NCI-H510A (cell line): Measurements from ENCODE around the gene PRKCZ.
"Not testable (repeated sequence)": the region's sequence is repeated elsewhere in the genome, so short reads cannot be mapped to it uniquely, and the experiment has no call there.

Source experiments
- DNase-seq: peaks from one replicate; lab custom pipeline; 2025; lab: John Stamatoyannopoulos, UW

PRKCZ gene

DNA sequence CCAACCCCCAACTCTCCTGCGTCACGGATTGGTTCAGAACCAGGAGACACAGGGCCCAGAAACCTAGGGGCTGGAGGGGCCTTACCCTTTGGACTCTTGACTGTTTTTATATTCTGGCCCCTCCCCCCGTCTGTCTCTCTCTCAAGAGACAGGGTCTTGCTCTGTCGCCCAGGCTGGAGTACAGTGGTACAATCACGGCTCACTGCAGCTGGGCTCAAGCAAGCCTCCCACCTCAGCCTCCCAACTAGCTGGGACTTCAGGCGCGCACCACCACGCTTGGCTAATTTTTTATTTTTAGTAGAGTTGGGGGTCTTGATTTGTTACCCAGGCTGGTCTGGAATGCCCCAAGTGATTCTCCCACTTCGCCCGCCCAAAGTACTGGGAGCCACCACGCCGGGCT, 52.5 kb downstream of the PRKCZ start:
- DNase-seq: no peak

- DNase-seq: no peak
Measured at GRCh38 chr1:2103266-2103900, 53.2 kb downstream of the PRKCZ start.

GRCh38 chr1:2103901-2104590, 53.8 kb downstream of the PRKCZ start:
- DNase-seq: no peak

DNA sequence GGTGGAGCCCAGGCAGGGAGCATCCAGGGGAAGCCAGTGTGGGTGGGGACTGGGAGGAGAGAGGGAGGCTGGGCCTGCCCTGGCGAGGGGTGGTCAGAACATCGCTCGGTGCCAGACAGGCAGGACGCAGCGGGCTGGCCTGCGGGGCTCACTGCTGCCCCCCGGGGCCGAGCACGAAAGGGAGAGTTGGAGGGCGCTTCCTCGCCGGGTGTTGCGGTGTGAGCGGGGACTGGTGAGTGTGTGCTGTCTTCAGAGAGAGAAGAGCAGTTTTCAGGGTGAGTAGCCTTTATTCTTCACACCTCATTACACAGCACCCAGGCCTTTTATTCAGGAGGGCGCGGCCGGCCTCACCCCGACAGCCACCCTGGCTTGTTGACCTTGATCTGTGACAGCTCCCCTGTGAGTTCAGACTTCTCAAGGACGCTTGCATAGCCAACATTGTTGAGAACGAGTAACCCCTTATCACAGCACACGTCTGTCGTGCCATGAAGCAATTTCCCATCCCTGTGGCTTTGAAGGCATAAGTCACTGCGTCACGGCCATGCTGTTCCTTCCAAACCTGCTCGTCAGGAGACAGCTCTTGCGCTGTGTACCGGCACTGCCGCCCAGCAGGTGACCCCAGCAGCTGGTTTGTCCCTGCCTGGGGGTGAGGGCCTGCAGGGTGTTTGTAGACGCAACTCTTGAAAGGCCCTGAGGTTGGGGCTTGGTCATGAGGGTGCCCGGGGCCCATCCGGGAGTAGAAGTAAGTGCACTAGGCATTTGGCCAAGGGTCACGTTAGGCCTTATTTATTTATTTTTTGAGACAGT, 54.6 kb downstream of the PRKCZ start:
- DNase-seq: peak; percentile 84

DNA sequence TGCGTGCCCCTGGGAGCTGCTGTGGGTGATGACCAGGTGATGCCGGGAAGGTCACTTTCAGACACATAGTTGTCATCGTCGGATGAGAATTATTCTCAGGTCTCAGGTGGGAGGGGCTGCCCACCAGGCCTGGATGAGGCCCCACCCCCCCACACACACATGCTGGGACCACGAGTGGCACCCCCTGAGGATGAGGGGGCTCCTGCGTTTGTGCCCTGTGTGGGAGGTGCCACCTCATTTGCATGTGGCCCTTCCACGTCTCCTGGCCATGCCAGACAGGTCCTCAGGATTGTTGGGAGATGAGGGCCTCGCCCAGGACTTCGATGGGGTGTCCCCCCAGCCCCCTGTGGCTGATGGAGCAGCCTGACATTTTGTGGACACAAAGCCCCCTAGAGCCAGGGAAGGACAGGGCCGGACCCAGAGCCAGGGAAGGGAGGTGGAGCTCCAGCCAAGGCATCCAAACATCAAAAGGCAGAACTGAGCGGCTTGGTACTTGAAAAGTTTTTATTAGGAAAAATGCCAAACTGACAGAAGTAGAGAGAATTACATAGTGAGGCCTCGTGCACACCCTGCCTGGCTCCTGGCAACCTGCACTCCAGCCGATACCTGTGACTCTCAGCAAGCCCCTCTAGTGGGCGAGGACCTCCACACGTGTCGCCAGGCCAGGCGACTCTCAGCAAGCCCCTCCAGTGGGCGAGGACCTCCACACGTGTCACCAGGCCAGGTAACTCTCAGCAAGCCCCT, 55.7 kb downstream of the PRKCZ start:
- DNase-seq: no peak

- no peak for DNase-seq
Measured at GRCh38 chr1:2106659-2107405, 56.6 kb downstream of the PRKCZ start.

DNA sequence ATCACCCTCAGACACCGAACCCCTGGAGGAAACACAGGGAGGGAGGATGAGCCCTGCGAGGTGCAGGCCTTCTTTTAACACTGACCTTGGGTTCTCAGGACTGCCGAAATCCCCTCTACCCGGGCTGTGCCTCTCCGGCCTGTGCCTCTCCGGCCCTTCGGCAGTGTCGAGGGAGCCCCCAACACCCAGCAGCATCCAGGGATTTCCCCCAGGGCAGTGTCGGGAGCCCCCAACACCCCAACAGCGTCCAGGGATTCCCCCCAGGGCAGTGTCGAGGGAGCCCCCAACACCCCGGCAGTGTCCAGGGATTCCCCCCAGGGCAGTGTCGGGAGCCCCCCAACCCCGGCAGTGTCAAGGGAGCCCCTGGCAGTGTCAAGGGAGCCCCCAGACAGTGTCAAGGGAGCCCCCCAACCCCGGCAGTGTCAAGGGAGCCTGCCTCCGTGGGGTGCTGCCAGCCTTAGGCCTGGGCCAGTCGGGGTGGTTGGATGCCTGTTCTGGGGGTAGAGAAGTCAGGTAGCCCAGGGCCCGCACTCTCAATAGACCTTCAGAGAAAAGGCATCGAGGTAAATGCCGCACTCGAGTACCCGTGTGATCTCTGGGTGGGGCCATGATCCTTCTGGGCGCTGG, 57.5 kb downstream of the PRKCZ start:
- no peak for DNase-seq

DNA sequence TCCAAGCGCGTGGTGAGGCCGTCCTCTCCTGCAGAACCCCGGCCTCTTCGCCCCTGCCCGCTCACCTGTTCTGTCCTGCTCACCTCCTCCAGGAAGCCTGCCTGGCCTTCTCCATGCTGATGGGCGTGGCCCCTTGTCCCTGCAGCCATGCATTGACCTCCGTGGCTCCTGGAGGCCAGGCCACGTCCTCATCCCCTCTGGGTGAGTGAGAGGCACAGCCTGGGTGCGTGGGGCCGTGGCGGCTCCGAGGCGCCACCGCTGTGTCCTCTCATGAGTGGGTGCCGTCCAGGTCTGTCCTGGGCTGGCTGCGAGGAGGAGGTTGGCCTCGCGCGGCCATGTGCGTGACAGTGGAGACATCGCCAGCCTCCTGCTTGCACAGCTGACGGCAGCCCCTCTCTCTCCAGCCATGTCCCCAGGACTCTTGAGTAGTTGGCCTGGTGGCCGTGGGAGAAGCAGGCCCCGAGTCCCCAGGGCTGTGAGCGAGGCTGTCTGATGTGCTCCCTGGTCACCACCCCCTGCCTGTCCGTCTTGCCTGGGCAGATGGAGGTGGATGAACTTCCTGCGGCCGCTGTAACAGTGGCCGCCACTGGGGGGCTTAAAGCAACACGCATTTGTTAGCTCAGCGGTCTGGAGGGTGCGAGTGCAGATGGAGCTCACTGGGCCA, 58.1 kb downstream of the PRKCZ start:
- no peak for DNase-seq

GRCh38 chr1:2108877-2109580, 58.8 kb downstream of the PRKCZ start:
- no peak for DNase-seq

GRCh38 chr1:2109581-2110021, 59.4 kb downstream of the PRKCZ start:
- DNase-seq: no peak

- DNase-seq: no peak
Measured at GRCh38 chr1:2110191-2110737, 60.1 kb downstream of the PRKCZ start.

- DNase-seq: no peak
Measured at GRCh38 chr1:2110738-2111673, 60.8 kb downstream of the PRKCZ start.

- DNase-seq: no peak
Measured at GRCh38 chr1:2111674-2112035, 61.4 kb downstream of the PRKCZ start.

GRCh38 chr1:2112280-2112701, 62.1 kb downstream of the PRKCZ start:
- DNase-seq: no peak

DNA sequence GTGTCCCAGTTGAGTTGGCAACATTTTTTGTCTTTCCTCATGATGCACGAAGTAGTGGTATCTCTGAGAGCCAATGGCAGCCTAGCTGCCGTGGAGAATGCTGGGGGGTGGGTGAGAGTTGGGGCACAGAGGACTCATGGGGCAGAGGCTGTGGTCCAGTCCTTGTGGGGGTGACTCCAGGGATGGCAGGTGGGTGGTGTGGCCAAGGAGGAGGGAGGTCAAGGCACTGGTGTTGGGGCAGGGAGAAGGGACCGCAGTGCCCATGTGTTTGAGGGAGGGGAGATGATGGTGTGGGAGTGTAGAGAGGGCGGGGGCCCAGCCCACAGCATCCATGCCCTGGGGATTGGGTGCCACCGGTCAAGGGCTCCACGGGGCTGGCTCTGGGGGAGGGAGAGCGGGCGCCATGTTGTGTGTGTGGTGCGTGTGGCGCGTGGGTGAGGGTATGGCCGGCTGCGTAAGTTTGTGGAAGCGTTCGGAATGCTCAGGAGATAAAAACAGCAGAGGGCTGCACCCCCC, 63.5 kb downstream of the PRKCZ start:
- DNase-seq: no peak

GRCh38 chr1:2114635-2115007, 64.4 kb downstream of the PRKCZ start:
- DNase-seq: not testable (repeated sequence)

- DNase-seq: no peak
Measured at GRCh38 chr1:2115008-2115641, 64.9 kb downstream of the PRKCZ start.
